Measurements from ENCODE around the gene KCTD14.
"Not testable (repeated sequence)": the region's sequence is repeated elsewhere in the genome, so short reads cannot be mapped to it uniquely, and the experiment has no call there.

The KCTD14 gene

GRCh38 chr11:77993902-77994301 is 29.2 kb downstream of the KCTD14 start:
- Mint-ChIP-seq H3K36me3 (peaks cover 0 to 5% of the 10 kb centered on the region in 2 donors), H3K27me3 (no peaks in the 10 kb centered on the region), H3K4me3 (peak overlapping the region; percentile 83 to 90), H3K9me3 (no peaks in the 10 kb centered on the region), H3K4me1 (peaks cover 7 to 27% of the 10 kb centered on the region in 2 donors), H3K27ac (peak overlapping the region; percentile 97)
- DNase-seq (no peak), ATAC-seq (replicated peaks) (no peak)

- ATAC-seq (replicated peaks): no peak
- H3K4me3 Mint-ChIP-seq: no peak overlapping the region
- H3K9me3 Mint-ChIP-seq: no peaks in the 10 kb centered on the region
- DNase-seq: no peak
- H3K27ac Mint-ChIP-seq: no peak overlapping the region
- peaks cover 7 to 25% of the 10 kb centered on the region in 2 donors for H3K4me1 Mint-ChIP-seq
- H3K27me3 Mint-ChIP-seq: no peaks in the 10 kb centered on the region
- peaks cover 6 to 23% of the 10 kb centered on the region in 2 donors for H3K36me3 Mint-ChIP-seq
Measured at GRCh38 chr11:77990981-77991380, 32.1 kb downstream of the KCTD14 start.

GRCh38 chr11:77986456-77986855 is 36.6 kb downstream of the KCTD14 start:
- H3K4me3 Mint-ChIP-seq; H3K9me3 Mint-ChIP-seq; H3K27me3 Mint-ChIP-seq; ATAC-seq (replicated peaks); H3K27ac Mint-ChIP-seq; DNase-seq: not testable (repeated sequence)
- Mint-ChIP-seq H3K36me3 (peaks cover 27 to 54% of the 10 kb centered on the region in 2 donors), H3K4me1 (peaks cover 9 to 18% of the 10 kb centered on the region in 2 donors)

DNA sequence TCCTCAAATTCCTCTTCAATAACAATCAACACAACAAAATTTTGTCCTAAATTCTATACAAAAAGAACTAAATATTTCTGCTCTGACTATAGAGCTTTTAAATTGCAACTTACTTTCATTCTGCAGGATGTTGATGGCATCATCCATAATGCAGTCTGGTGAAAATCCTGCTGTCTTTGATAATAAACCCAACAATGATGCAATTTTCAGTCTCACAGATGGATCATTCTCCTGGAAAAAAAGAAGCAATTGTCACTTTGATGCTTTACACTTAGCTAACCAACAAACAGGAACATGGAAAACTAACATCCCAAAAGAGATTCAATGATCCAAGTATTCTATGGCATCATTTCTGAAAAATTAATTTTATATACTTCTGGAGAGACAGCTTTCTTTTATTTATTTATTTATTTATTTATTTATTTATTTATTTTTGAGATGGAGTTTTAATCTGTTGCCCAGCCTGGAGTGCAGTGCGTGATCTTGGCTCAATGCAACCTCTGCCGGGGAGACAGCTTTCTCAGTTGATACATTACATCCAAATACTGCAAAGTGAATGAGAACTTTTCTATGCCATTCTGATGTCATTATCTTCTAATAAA is 41.6 kb downstream of the KCTD14 start:
- Mint-ChIP-seq H3K9me3 (no peaks in the 10 kb centered on the region), H3K4me1 (peaks cover 9 to 18% of the 10 kb centered on the region in 2 donors), H3K36me3 (peaks cover 29 to 55% of the 10 kb centered on the region in 2 donors), H3K4me3 (no peak overlapping the region), H3K27ac (no peak overlapping the region), H3K27me3 (no peaks in the 10 kb centered on the region)
- no peak for DNase-seq
- no peak for ATAC-seq (replicated peaks)

GRCh38 chr11:77968337-77968736 is 54.7 kb downstream of the KCTD14 start:
- Mint-ChIP-seq H3K27ac (no peak overlapping the region), H3K9me3 (no peaks in the 10 kb centered on the region), H3K27me3 (no peaks in the 10 kb centered on the region), H3K4me3 (no peak overlapping the region), H3K36me3 (peaks cover 29 to 31% of the 10 kb centered on the region in 2 donors), H3K4me1 (peaks cover 9 to 16% of the 10 kb centered on the region in 2 donors)
- DNase-seq (no peak), ATAC-seq (replicated peaks) (peak; percentile 72 to 84)

DNA sequence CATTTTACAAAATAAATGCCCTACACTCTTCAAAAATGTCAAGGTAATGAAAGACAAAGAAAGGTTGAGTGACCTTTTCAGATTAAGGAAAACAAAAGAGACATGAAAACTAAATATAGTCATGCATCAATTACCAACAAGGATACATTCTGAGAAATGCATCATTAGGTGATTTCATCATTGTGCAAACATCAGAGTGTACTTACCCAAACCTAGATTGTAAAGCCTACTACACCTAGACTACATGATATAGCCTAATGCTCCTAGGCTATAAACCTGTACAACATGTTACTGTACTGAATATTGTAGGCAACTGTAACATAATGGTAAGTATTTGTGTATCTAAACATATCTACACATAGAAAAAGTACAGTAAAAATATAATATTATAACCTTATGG is 55.3 kb downstream of the KCTD14 start:
- H3K27ac Mint-ChIP-seq: no peak overlapping the region
- no peaks in the 10 kb centered on the region for H3K9me3 Mint-ChIP-seq
- no peaks in the 10 kb centered on the region for H3K27me3 Mint-ChIP-seq
- no peak overlapping the region for H3K4me3 Mint-ChIP-seq
- peaks cover 26 to 31% of the 10 kb centered on the region in 2 donors for H3K36me3 Mint-ChIP-seq
- DNase-seq (no peak), ATAC-seq (replicated peaks) (no peak)
- H3K4me1 Mint-ChIP-seq: peaks cover 9 to 16% of the 10 kb centered on the region in 2 donors

GRCh38 chr11:77967121-77967520 is 56.0 kb downstream of the KCTD14 start:
- Mint-ChIP-seq H3K4me1 (peaks cover 9 to 16% of the 10 kb centered on the region in 2 donors), H3K27ac (no peak overlapping the region), H3K27me3 (no peaks in the 10 kb centered on the region), H3K9me3 (no peaks in the 10 kb centered on the region), H3K36me3 (peaks cover 25 to 31% of the 10 kb centered on the region in 2 donors), H3K4me3 (no peak overlapping the region)
- ATAC-seq (replicated peaks): no peak
- no peak for DNase-seq

DNA sequence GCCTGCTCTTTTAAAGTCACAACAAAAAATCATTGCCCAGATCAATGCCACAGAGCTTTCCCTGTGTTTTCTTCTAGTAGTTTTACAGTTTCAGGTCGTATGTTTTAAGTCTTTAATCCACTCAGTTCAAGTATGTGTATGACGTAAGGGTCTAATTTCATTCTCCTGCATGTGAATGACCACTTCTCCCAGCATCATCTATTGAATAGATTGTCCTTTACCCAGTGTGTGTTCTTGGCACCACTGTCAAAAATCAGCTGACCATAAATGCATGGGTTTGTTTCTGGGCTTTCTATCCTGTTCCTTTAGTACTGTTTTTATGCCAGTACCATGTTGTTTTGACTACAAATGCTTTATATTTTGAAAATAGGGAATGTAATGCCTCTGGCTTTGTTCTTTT is 56.7 kb downstream of the KCTD14 start:
- no peaks in the 10 kb centered on the region for H3K27me3 Mint-ChIP-seq
- DNase-seq (no peak), ATAC-seq (replicated peaks) (no peak)
- H3K9me3 Mint-ChIP-seq: no peaks in the 10 kb centered on the region
- H3K4me1 Mint-ChIP-seq: peaks cover 9 to 16% of the 10 kb centered on the region in 2 donors
- no peak overlapping the region for H3K4me3 Mint-ChIP-seq
- H3K36me3 Mint-ChIP-seq: peaks cover 24 to 29% of the 10 kb centered on the region in 2 donors
- no peak overlapping the region for H3K27ac Mint-ChIP-seq

Data from stimulated activated naive B cell treated with anti-CD40 and anti-IgM and Interleukin-4, amounts not matched to agents 10 μg/mL and 1 μg/mL and 100 μg/mL, for 72 hours (primary cell).